ENCODE results near the gene TBC1D2B.

DNA sequence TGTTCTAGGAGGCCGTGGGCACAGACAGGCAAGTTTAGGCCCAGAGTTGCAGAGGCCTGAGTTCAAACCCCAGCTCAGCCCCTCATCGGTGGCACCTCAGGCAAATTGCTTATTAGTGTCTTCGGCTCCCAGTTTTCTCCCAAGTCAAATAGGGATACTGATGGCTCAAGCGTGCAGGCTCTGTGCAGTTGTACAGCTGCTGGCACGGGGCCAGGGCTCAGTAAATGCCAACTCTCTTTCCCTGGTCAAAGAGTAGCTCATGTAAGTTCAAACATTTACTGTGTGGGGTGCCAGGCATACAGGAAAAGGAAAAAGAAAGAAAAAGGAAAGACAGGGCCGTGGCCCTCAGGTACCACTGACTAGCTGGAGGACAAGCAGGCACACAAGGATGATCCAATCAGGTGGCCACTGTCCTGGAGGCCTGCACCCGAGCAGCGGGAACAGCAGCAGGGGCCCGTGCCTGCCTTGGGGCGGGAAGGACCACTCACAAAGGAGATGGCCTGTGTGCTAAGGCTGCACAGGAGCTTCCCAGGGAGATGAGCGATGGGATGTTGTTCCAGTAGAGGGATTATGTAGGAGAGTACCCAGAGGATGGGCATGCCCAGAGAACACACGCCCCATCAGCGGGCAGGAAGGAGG, 70.8 kb downstream of the TBC1D2B start:
- no peak for TF ChIP-seq CTCF (IDR thresholded peaks at IDR 0.05)
- TF ChIP-seq POLR2A (IDR thresholded peaks at IDR 0.05): no peak
